Neural crest cell (in vitro differentiated cells): ENCODE results near the gene BARHL1. TPM values are rescaled to one million over a fixed set of nuclear protein-coding genes. Genes with fewer than 3 reads are reported as not detected.

Experiments
- DNase-seq: peaks from one replicate; pipeline ENCODE4 v3.0.0; 2021; ENCODE audit warnings: low read depth, mixed read lengths, low spot score
- H3K27ac Mint-ChIP-seq: one replicate; pipeline ENCODE4 v1.8.0; 2021; ENCODE audit warnings: mild to moderate bottlenecking, mixed read lengths; ENCODE audit not compliant: unreplicated experiment
- H3K27me3 Mint-ChIP-seq: 2 replicates; pipeline ENCODE4 v1.8.0; 2021; ENCODE audit warnings: low read depth, mild to moderate bottlenecking, mixed read lengths
- H3K36me3 Mint-ChIP-seq: 2 replicates; pipeline ENCODE4 v1.8.0; 2021; ENCODE audit warnings: low read depth, mild to moderate bottlenecking, mixed read lengths
- H3K4me1 Mint-ChIP-seq: 2 replicates; pipeline ENCODE4 v1.8.0; 2021; ENCODE audit warnings: mixed read lengths
- H3K4me3 Mint-ChIP-seq: one replicate; pipeline ENCODE4 v1.8.0; 2021; ENCODE audit warnings: mild to moderate bottlenecking, mixed read lengths
- H3K9me3 Mint-ChIP-seq: 2 replicates; pipeline ENCODE4 v1.8.0; 2021; ENCODE audit warnings: mixed read lengths
- total RNA-seq: library from RNA; stranded (reverse); gene quantifications from 2 replicates; pipeline ENCODE4 v1.2.1, GENCODE V29; 2021
- TF ChIP-seq, protein P1 (sequence below): fragments of 200-600 bp; sonication (generic); conservative IDR thresholded peaks from 2 replicates; pipeline ENCODE4 v1.5.0; 2021; ENCODE audit warnings: antibody characterized with exemption, mild to moderate bottlenecking

BARHL1 gene
- total RNA-seq, 1 donor from 2014 or later: not detected

- H3K27ac Mint-ChIP-seq: no peak overlapping the region
- no peaks in the 10 kb centered on the region for H3K4me1 Mint-ChIP-seq
- H3K4me3 Mint-ChIP-seq: no peak overlapping the region
Measured at GRCh38 chr9:132637801-132638200, 55.4 kb downstream of the BARHL1 start.

GRCh38 chr9:132638240-132638639 lies 55.8 kb downstream of the BARHL1 start:
- Mint-ChIP-seq H3K4me3 (no peak overlapping the region), H3K27me3 (no peaks in the 10 kb centered on the region), H3K36me3 (peaks cover 8% of the 10 kb centered on the region), H3K4me1 (no peaks in the 10 kb centered on the region), H3K9me3 (no peaks in the 10 kb centered on the region), H3K27ac (no peak overlapping the region)
- TF ChIP-seq, protein P1, sequence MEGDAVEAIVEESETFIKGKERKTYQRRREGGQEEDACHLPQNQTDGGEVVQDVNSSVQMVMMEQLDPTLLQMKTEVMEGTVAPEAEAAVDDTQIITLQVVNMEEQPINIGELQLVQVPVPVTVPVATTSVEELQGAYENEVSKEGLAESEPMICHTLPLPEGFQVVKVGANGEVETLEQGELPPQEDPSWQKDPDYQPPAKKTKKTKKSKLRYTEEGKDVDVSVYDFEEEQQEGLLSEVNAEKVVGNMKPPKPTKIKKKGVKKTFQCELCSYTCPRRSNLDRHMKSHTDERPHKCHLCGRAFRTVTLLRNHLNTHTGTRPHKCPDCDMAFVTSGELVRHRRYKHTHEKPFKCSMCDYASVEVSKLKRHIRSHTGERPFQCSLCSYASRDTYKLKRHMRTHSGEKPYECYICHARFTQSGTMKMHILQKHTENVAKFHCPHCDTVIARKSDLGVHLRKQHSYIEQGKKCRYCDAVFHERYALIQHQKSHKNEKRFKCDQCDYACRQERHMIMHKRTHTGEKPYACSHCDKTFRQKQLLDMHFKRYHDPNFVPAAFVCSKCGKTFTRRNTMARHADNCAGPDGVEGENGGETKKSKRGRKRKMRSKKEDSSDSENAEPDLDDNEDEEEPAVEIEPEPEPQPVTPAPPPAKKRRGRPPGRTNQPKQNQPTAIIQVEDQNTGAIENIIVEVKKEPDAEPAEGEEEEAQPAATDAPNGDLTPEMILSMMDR: no peak
- no peak for DNase-seq

More at GRCh38 chr9:132637801-132638200, 55.4 kb downstream of the BARHL1 start:
- peaks cover 8% of the 10 kb centered on the region for H3K36me3 Mint-ChIP-seq
- H3K9me3 Mint-ChIP-seq: no peaks in the 10 kb centered on the region
- TF ChIP-seq, protein P1: no peak
- DNase-seq: no peak
- no peaks in the 10 kb centered on the region for H3K27me3 Mint-ChIP-seq

GRCh38 chr9:132639322-132639721 lies 56.9 kb downstream of the BARHL1 start:
- Mint-ChIP-seq H3K4me1 (no peaks in the 10 kb centered on the region), H3K9me3 (no peaks in the 10 kb centered on the region), H3K36me3 (peaks cover 13% of the 10 kb centered on the region), H3K27ac (no peak overlapping the region), H3K4me3 (no peak overlapping the region), H3K27me3 (no peaks in the 10 kb centered on the region)
- DNase-seq: no peak
- TF ChIP-seq, protein P1: no peak

Other genes starting within 250 kb of the BARHL1 start
- gene SETX, start 227.6 kb upstream of the BARHL1 start, total RNA-seq: 43.0 and 43.8 TPM in 2 replicates
- gene TTF1, start 175.8 kb upstream of the BARHL1 start, total RNA-seq: 21.9 and 23.5 TPM in 2 replicates
- gene CFAP77, start 172.4 kb upstream of the BARHL1 start, total RNA-seq: 0.23 and 0.27 TPM in 2 replicates
- 20.9 and 24.3 TPM in 2 replicates for gene DDX31, start 87.4 kb downstream of the BARHL1 start, total RNA-seq
- 41.7 and 41.9 TPM in 2 replicates for gene GTF3C4, start 87.9 kb downstream of the BARHL1 start, total RNA-seq